Dendritic cell treated with granulocyte-macrophage colony-stimulating factor and Interleukin-4, amounts not matched to agents 40 ng/mL and 50 ng/mL, for 4 days (primary cell): ENCODE measurements around the gene AUNIP.

Source experiments
- H3K27ac Mint-ChIP-seq: one replicate; pipeline ENCODE4 v1.8.0; 2022; ENCODE audit warnings: mild to moderate bottlenecking, mixed read lengths
- H3K27me3 Mint-ChIP-seq: one replicate; pipeline ENCODE4 v1.8.0; 2022; ENCODE audit warnings: mild to moderate bottlenecking, mixed read lengths
- H3K36me3 Mint-ChIP-seq: one replicate; pipeline ENCODE4 v1.8.0; 2022; ENCODE audit warnings: low read depth, mixed read lengths
- H3K4me1 Mint-ChIP-seq: one replicate; pipeline ENCODE4 v1.8.0; 2022; ENCODE audit warnings: low read depth, mixed read lengths
- H3K4me3 Mint-ChIP-seq: one replicate; pipeline ENCODE4 v1.8.0; 2022; ENCODE audit warnings: mild to moderate bottlenecking, moderate library complexity, mixed read lengths
- H3K9me3 Mint-ChIP-seq: one replicate; pipeline ENCODE4 v1.8.0; 2022; ENCODE audit warnings: mixed read lengths
- intact Hi-C: fragments of 100-400 bp; cut with micrococcal nuclease; formaldehyde crosslinking; loops from one replicate; pipeline ENCODE4 v1.15.0; 2022

The AUNIP gene

GRCh38 chr1:25876693-25877077 lies 17.4 kb upstream of the AUNIP start:
- Mint-ChIP-seq H3K4me1 (peaks cover 42% of the 10 kb centered on the region), H3K27ac (no peak overlapping the region), H3K4me3 (no peak overlapping the region), H3K9me3 (no peaks in the 10 kb centered on the region), H3K36me3 (no peaks in the 10 kb centered on the region), H3K27me3 (peaks cover 12% of the 10 kb centered on the region)
- intact Hi-C loops, result no loop called here

DNA sequence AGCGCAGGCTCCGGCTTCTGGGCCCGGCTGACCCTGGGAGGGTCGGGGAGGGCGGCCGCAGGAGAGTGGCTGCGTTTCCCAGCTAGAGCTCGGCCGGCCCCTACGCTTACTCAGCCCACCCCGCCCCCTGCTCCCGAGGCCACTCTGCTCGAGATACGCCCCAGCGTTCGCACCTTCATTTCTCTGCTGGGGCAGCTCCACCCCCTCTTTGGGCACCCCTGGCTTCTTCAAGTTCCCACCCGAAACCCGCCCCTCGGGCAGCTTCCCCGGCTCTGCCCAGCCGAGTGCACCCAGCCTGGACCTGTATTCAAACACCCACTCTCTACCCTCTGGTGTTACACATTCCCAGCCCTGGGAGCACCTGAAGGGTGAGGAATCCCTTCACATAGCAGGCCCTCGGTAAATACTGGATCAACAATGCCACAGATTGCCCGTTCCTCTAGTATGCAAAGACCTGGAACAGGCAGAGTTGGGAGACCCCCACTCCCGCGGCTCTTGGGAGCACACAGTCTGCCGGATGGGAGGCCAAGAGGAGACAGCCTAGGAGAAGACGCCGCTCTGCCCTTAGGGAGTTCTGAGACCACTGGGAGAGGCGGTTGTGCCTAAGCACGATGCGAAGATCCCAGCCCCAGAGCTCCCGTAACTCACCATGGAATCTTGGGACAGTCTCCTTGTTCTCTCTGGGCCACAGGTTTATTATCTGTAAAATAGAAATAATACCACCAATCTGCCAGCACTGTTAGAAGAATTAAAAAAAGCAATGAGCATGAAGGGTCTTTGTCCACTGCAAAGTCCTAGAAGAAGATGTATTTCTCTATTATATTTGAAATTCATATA lies 16.8 kb upstream of the AUNIP start:
- peak overlapping the region; percentile 72 for H3K27ac Mint-ChIP-seq
- H3K27me3 Mint-ChIP-seq, result peaks cover 12% of the 10 kb centered on the region
- peak overlapping the region; percentile 88 for H3K4me3 Mint-ChIP-seq
- no peaks in the 10 kb centered on the region for H3K9me3 Mint-ChIP-seq
- intact Hi-C loops, result no loop called here
- H3K36me3 Mint-ChIP-seq, result no peaks in the 10 kb centered on the region
- H3K4me1 Mint-ChIP-seq, result peaks cover 49% of the 10 kb centered on the region

DNA sequence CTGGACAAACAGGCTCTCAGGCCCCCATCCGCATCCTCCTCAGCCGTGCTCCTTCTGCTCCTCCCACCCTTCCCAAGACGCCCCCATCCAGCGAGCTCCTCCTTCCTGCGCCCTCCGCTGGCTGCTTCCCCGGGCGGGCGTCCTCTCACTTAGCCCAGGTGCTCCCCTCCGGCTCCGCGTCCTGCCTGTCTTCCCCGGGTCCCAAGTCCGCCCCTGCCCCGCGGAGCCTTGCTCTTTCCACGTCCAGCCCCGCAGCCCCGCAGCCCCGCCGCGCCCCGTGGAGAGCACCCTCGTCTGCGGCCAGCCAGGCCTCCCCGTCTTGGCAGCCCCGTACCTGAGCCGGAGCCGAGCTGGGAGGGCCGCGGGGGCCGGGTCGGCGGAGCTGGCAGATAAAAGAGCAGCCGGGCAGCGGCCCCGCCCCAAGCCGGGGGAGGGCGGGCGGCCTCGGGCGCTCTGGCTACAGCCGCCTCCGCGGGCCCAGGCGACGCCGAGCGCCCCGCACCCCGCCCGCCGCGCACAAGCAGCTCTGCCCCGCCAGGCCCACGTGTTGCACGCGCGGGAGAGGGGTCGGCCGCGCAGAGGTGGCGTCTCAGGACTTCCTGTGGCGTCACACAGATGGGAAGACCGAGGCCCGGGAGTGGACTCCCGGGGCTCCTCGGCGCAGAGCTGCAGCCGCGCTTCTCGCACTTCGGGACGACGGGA lies 16.0 kb upstream of the AUNIP start, which contains the start of gene PAQR7:
Gene PAQR7, minus strand, starts transcription at position 555 of the 702 bp plus-strand sequence. CDS start 11,869 bp downstream, outside the sequence.
- intact Hi-C loops, result no loop called here
- peak within 1 kb of the TSS; percentile 88 for H3K4me3 Mint-ChIP-seq
- H3K27ac Mint-ChIP-seq, result peak within 1 kb of the TSS; percentile 72
- no peaks in the 10 kb centered on the region for H3K9me3 Mint-ChIP-seq
- peaks cover 12% of the 10 kb centered on the region for H3K27me3 Mint-ChIP-seq
- peaks cover 54% of the 10 kb centered on the region for H3K4me1 Mint-ChIP-seq
- no peaks in the 10 kb centered on the region for H3K36me3 Mint-ChIP-seq

- H3K4me1 Mint-ChIP-seq, result peaks cover 56% of the 10 kb centered on the region
- H3K27me3 Mint-ChIP-seq, result peaks cover 12% of the 10 kb centered on the region
Observed at GRCh38 chr1:25874635-25875153, 15.4 kb upstream of the AUNIP start.

DNA sequence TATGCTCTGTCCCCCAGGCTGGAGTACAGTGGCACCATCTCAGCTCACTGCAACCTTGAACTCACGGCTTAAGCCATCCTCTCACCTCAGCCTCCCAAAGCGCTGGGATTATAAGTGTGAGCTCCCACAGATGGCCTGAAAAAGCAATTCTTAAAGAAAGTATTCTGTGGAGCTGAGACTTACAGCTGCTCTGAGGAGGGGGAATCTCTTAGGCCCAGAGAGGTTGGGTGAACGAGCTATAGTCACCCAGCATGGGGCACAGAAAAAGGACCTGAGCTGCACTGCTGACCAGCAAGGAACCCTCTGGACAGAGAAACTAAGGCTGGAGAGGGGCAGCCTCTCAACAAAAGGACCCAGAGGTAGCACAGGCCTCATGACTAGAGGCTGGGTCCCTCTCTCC lies 15.0 kb upstream of the AUNIP start:
- Mint-ChIP-seq H3K27ac (peak overlapping the region; percentile 72), H3K36me3 (peaks cover 8% of the 10 kb centered on the region), H3K4me3 (no peak overlapping the region), H3K9me3 (no peaks in the 10 kb centered on the region), H3K27me3 (peaks cover 12% of the 10 kb centered on the region), H3K4me1 (peaks cover 56% of the 10 kb centered on the region)
- intact Hi-C loops, result no loop called here

More at GRCh38 chr1:25874635-25875153, 15.4 kb upstream of the AUNIP start:
- intact Hi-C loops, result no loop called here
- Mint-ChIP-seq H3K27ac (peak overlapping the region; percentile 72), H3K36me3 (peaks cover 3% of the 10 kb centered on the region), H3K4me3 (peak overlapping the region; percentile 88), H3K9me3 (no peaks in the 10 kb centered on the region)

DNA sequence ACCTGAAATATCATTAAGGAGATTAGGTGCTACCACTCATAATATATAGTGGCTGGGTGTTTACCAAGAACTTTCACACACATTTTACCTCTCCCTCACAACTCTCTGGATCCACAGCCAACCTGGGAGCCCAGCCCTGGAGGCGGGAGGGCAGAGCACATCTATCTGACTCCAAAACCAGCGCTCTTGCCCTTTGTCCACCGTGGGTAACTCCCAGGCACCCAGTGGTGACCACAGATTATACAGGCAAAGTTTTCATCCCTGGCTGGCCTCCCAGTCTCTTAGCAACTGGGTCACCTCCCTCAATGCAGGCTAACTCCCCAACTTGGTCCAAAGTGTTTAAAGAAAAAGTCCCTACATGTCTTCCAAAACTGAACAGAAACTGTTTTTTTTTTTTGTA lies 13.9 kb upstream of the AUNIP start:
- H3K27me3 Mint-ChIP-seq, result peaks cover 11% of the 10 kb centered on the region
- H3K4me1 Mint-ChIP-seq, result peaks cover 56% of the 10 kb centered on the region
- H3K4me3 Mint-ChIP-seq, result no peak overlapping the region
- intact Hi-C loops, result no loop called here
- no peaks in the 10 kb centered on the region for H3K9me3 Mint-ChIP-seq
- peak overlapping the region; percentile 45 for H3K27ac Mint-ChIP-seq
- peaks cover 12% of the 10 kb centered on the region for H3K36me3 Mint-ChIP-seq

- H3K9me3 Mint-ChIP-seq, result no peaks in the 10 kb centered on the region
- peaks cover 11% of the 10 kb centered on the region for H3K27me3 Mint-ChIP-seq
- peaks cover 59% of the 10 kb centered on the region for H3K4me1 Mint-ChIP-seq
- H3K27ac Mint-ChIP-seq, result peak overlapping the region; percentile 45
- intact Hi-C loops, result no loop called here
- peaks cover 12% of the 10 kb centered on the region for H3K36me3 Mint-ChIP-seq
- H3K4me3 Mint-ChIP-seq, result no peak overlapping the region
Observed at GRCh38 chr1:25872713-25873112, 13.5 kb upstream of the AUNIP start.

DNA sequence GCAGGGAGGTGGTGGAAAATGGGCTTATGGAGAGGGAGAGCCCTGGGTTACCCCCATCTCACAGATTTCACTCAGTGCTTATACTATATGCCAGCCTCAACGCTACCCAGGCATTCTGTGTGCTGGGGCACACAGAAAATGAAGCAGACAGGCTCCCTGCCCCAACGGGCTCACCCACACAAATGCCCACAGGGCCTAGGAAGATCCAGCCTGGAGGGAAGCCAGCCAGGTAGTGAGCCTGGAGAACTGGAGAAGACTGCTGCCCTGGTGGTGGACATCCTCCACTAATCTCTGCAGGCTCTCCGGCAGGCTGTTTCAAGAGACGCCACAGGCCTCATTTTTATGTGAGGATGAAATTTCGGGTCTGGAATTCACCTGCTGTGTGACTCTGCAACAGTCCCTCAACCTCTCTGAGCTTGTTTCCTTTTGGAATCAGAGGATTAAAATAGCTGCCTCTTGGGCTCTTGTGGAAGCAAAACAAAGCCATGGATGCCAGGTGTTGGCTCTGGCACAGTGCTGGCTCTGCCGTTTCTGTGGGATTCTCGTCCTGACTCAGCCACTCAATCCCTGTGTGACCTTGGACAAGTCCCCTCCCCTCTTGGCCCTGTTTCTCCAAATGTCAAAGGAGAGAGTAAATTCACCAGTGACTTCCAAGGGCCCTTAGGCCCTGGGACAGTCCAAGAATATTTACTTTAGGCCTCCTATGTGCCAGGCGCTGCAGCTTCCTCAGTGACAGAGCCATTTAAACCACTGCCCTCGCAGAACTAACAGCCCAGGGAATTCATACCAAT lies 12.6 kb upstream of the AUNIP start:
- H3K36me3 Mint-ChIP-seq, result peaks cover 12% of the 10 kb centered on the region
- peaks cover 9% of the 10 kb centered on the region for H3K27me3 Mint-ChIP-seq
- no peak overlapping the region for H3K27ac Mint-ChIP-seq
- H3K4me3 Mint-ChIP-seq, result no peak overlapping the region
- intact Hi-C loops, result no loop called here
- peaks cover 60% of the 10 kb centered on the region for H3K4me1 Mint-ChIP-seq
- no peaks in the 10 kb centered on the region for H3K9me3 Mint-ChIP-seq

- H3K36me3 Mint-ChIP-seq, result peaks cover 12% of the 10 kb centered on the region
- no peak overlapping the region for H3K4me3 Mint-ChIP-seq
- no peaks in the 10 kb centered on the region for H3K9me3 Mint-ChIP-seq
- intact Hi-C loops, result no loop called here
- no peak overlapping the region for H3K27ac Mint-ChIP-seq
- H3K27me3 Mint-ChIP-seq, result peaks cover 6% of the 10 kb centered on the region
- H3K4me1 Mint-ChIP-seq, result peaks cover 53% of the 10 kb centered on the region
Observed at GRCh38 chr1:25871086-25871703, 11.9 kb upstream of the AUNIP start.

DNA sequence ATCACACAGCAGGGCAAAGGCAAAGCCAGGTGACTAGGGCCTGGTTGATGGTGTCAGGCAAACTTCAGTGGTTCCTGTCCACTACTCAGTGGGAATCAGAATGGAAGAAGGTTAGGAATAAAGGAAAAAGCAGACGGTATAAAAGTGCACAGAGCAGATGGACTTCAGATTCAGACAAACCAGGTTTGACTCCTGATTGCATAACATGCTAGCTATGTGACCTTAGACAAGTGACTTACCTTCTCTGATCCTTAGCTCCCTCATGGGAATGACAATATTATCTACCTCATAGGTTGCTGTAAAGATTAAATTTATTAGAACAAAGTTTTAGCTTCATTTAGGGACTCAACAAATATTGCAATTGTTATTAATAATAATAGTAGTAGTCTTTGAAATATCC lies 11.4 kb upstream of the AUNIP start:
- intact Hi-C loops, result no loop called here
- Mint-ChIP-seq H3K36me3 (peaks cover 12% of the 10 kb centered on the region), H3K9me3 (no peaks in the 10 kb centered on the region), H3K4me3 (no peak overlapping the region), H3K27ac (peak overlapping the region; percentile 15), H3K27me3 (peaks cover 3% of the 10 kb centered on the region), H3K4me1 (peaks cover 49% of the 10 kb centered on the region)

- Mint-ChIP-seq H3K27me3 (peaks cover 2% of the 10 kb centered on the region), H3K4me3 (no peak overlapping the region), H3K36me3 (peaks cover 12% of the 10 kb centered on the region), H3K4me1 (peaks cover 47% of the 10 kb centered on the region), H3K27ac (peak overlapping the region; percentile 15), H3K9me3 (no peaks in the 10 kb centered on the region)
- intact Hi-C loops, result no loop called here
Observed at GRCh38 chr1:25869909-25870606, 10.8 kb upstream of the AUNIP start.

DNA sequence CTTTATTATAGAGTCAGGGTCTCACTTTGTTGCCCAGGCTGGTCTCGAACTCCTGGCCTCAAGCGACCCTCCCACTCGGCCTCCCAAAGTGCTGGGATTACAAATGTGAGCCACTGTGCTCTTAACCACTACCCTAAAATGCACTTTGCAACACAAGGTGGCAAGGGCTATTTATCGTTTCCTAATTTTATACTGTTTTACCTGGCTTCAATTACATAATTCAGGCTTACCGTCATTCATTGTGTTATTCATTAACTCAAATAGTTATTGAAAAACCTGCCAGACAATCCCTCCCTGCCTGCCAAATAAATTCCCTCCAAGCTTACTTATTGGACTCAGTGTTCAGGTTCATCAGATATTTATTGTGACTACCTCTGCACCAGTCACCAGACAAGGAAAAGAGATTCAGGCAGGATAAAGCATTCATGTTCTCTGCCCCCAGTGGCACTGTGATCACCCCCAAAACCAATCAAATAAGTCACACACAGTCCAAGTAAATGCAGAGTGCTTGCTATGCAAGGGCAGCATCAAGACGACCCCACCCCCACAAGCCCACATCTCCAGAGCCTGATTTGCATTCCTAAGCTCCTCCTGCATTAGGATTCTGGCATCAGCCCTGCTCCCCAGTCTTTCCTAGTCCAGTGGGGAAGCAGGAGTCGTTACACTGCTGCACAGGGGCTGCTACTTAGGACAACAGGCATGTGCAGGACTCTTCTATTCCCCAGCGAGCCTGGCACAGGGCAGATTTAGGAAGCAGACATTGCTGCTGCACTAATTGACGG lies 8.1 kb upstream of the AUNIP start:
- Mint-ChIP-seq H3K4me3 (no peak overlapping the region), H3K27ac (no peak overlapping the region)

More for the DNA sequence above, 8.1 kb upstream of the AUNIP start:
- Mint-ChIP-seq H3K9me3 (no peaks in the 10 kb centered on the region), H3K4me1 (peaks cover 36% of the 10 kb centered on the region), H3K27me3 (no peaks in the 10 kb centered on the region), H3K36me3 (peaks cover 25% of the 10 kb centered on the region)
- intact Hi-C loops, result no loop called here
